ENCODE data around the gene ADARB2. TPM values are rescaled to one million over a fixed set of nuclear protein-coding genes. Genes with fewer than 3 reads are reported as not detected.

ADARB2 gene
- total and polyA plus RNA-seq, 2 donors (not counting 1 experiment from before 2014, with no cell fraction given) = not detected

GRCh38 chr10:1642600-1643160, 94.6 kb downstream of the ADARB2 start:
- H3K4me1 ChIP-seq (ENCODE audit: control insufficient read depth, extremely low read depth, insufficient read depth, low read length) = no peaks in the 10 kb centered on the region
- no peaks in the 10 kb centered on the region for H3K9me3 ChIP-seq (ENCODE audit: control insufficient read depth, insufficient read depth, low read depth, low read length)
- TF ChIP-seq, protein P1, sequence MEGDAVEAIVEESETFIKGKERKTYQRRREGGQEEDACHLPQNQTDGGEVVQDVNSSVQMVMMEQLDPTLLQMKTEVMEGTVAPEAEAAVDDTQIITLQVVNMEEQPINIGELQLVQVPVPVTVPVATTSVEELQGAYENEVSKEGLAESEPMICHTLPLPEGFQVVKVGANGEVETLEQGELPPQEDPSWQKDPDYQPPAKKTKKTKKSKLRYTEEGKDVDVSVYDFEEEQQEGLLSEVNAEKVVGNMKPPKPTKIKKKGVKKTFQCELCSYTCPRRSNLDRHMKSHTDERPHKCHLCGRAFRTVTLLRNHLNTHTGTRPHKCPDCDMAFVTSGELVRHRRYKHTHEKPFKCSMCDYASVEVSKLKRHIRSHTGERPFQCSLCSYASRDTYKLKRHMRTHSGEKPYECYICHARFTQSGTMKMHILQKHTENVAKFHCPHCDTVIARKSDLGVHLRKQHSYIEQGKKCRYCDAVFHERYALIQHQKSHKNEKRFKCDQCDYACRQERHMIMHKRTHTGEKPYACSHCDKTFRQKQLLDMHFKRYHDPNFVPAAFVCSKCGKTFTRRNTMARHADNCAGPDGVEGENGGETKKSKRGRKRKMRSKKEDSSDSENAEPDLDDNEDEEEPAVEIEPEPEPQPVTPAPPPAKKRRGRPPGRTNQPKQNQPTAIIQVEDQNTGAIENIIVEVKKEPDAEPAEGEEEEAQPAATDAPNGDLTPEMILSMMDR (conservative IDR thresholded peaks at IDR 0.05 in 1 of 2, IDR thresholded peaks at IDR 0.05 in 1 of 2; ENCODE audit: low read depth in 1 of 2, low read length in 2 of 2) = no peak
- TF ChIP-seq EZH2 (IDR thresholded peaks at IDR 0.05; ENCODE audit: low read length, missing control alignments) = no peak
- H3K79me2 ChIP-seq (ENCODE audit: control insufficient read depth, insufficient read depth, low read length) = no peaks in the 10 kb centered on the region
- no peak for DNase-seq (ENCODE audit: low read depth in 2 of 2)
- no peak overlapping the region for H3K27ac ChIP-seq (ENCODE audit: insufficient read depth, low read length)
- H2AFZ ChIP-seq (ENCODE audit: low read length) = no peak overlapping the region
- no peaks in the 10 kb centered on the region for H3K27me3 ChIP-seq (ENCODE audit: control insufficient read depth, insufficient read depth, low read length)
- no peak overlapping the region for H3K4me3 ChIP-seq (replicated peaks in 1 of 4; ENCODE audit: control extremely low read depth in 1 of 4, insufficient read depth in 1 of 4, low read depth in 3 of 4, low read length in 4 of 4)
- H4K20me1 ChIP-seq (ENCODE audit: control insufficient read depth, extremely low read depth, insufficient read depth, low read length) = no peaks in the 10 kb centered on the region
- H3K9ac ChIP-seq (ENCODE audit: insufficient read depth, low read length) = no peak overlapping the region
- H3K4me2 ChIP-seq (ENCODE audit: extremely low read depth, insufficient read depth, low read length) = no peak overlapping the region
- H3K36me3 ChIP-seq (ENCODE audit: control insufficient read depth, insufficient read depth, low read length) = no peaks in the 10 kb centered on the region

GRCh38 chr10:1641402-1641801, 95.9 kb downstream of the ADARB2 start:
- no peak overlapping the region for H3K9ac ChIP-seq (ENCODE audit: insufficient read depth, low read length)
- TF ChIP-seq, protein P1 (conservative IDR thresholded peaks at IDR 0.05 in 1 of 2, IDR thresholded peaks at IDR 0.05 in 1 of 2; ENCODE audit: low read depth in 1 of 2, low read length in 2 of 2) = no peak
- TF ChIP-seq EZH2 (IDR thresholded peaks at IDR 0.05; ENCODE audit: low read length, missing control alignments) = no peak
- no peak for DNase-seq (ENCODE audit: low read depth in 2 of 2)
- no peak overlapping the region for H3K4me2 ChIP-seq (ENCODE audit: extremely low read depth, insufficient read depth, low read length)
- no peaks in the 10 kb centered on the region for H3K9me3 ChIP-seq (ENCODE audit: control insufficient read depth, insufficient read depth, low read depth, low read length)
- H3K4me3 ChIP-seq (replicated peaks in 1 of 4; ENCODE audit: control extremely low read depth in 1 of 4, insufficient read depth in 1 of 4, low read depth in 3 of 4, low read length in 4 of 4) = no peak overlapping the region
- no peaks in the 10 kb centered on the region for H3K27me3 ChIP-seq (ENCODE audit: control insufficient read depth, insufficient read depth, low read length)
- H3K27ac ChIP-seq (ENCODE audit: insufficient read depth, low read length) = no peak overlapping the region
- H3K36me3 ChIP-seq (ENCODE audit: control insufficient read depth, insufficient read depth, low read length) = no peaks in the 10 kb centered on the region
- H3K79me2 ChIP-seq (ENCODE audit: control insufficient read depth, insufficient read depth, low read length) = no peaks in the 10 kb centered on the region
- no peaks in the 10 kb centered on the region for H4K20me1 ChIP-seq (ENCODE audit: control insufficient read depth, extremely low read depth, insufficient read depth, low read length)
- H2AFZ ChIP-seq (ENCODE audit: low read length) = no peak overlapping the region
- H3K4me1 ChIP-seq (ENCODE audit: control insufficient read depth, extremely low read depth, insufficient read depth, low read length) = no peaks in the 10 kb centered on the region

- H2AFZ ChIP-seq (ENCODE audit: low read length) = no peak overlapping the region
- no peaks in the 10 kb centered on the region for H3K4me1 ChIP-seq (ENCODE audit: control insufficient read depth, extremely low read depth, insufficient read depth, low read length)
- H3K4me2 ChIP-seq (ENCODE audit: extremely low read depth, insufficient read depth, low read length) = no peak overlapping the region
- H4K20me1 ChIP-seq (ENCODE audit: control insufficient read depth, extremely low read depth, insufficient read depth, low read length) = no peaks in the 10 kb centered on the region
- no peak for DNase-seq (ENCODE audit: low read depth in 2 of 2)
- H3K9ac ChIP-seq (ENCODE audit: insufficient read depth, low read length) = no peak overlapping the region
- H3K79me2 ChIP-seq (ENCODE audit: control insufficient read depth, insufficient read depth, low read length) = no peaks in the 10 kb centered on the region
- H3K27ac ChIP-seq (ENCODE audit: insufficient read depth, low read length) = no peak overlapping the region
- no peaks in the 10 kb centered on the region for H3K9me3 ChIP-seq (ENCODE audit: control insufficient read depth, insufficient read depth, low read depth, low read length)
- no peaks in the 10 kb centered on the region for H3K36me3 ChIP-seq (ENCODE audit: control insufficient read depth, insufficient read depth, low read length)
- TF ChIP-seq, protein P1 (conservative IDR thresholded peaks at IDR 0.05 in 1 of 2, IDR thresholded peaks at IDR 0.05 in 1 of 2; ENCODE audit: low read depth in 1 of 2, low read length in 2 of 2) = no peak
- no peaks in the 10 kb centered on the region for H3K27me3 ChIP-seq (ENCODE audit: control insufficient read depth, insufficient read depth, low read length)
- no peak overlapping the region for H3K4me3 ChIP-seq (replicated peaks in 1 of 4; ENCODE audit: control extremely low read depth in 1 of 4, insufficient read depth in 1 of 4, low read depth in 3 of 4, low read length in 4 of 4)
Observed at GRCh38 chr10:1638889-1639419, 98.4 kb downstream of the ADARB2 start.
